GM19467 (cell line): ENCODE measurements around the gene FBXL22.
"Not testable (repeated sequence)": the region's sequence is repeated elsewhere in the genome, so short reads cannot be mapped to it uniquely, and the experiment has no call there.

Source experiments
- ATAC-seq: cut with Tn5 transposase; IDR thresholded peaks from one replicate; pipeline ENCODE4 v1.9.1; 2021; ENCODE audit warnings: mild to moderate bottlenecking, moderate library complexity; ENCODE audit not compliant: unreplicated experiment

Gene FBXL22

DNA sequence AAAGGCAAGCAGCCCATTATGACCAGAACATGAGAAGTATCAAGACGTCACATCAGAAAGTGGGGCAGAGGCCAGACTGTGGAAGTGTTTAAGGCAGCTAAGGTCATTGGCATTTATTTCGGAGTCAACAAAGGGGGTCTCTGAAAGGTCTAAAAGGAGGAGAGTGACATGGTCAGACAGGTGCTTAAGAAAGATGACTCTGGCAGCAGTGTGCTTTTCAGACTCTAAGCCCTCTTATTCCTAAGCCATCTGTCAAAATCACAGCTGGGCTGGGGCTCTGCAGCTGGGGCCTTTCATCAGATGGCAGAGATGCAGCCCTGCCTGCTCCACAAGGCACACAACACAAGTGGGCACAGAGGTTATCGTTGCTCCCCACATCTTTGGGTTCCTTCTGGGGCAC, 14.0 kb downstream of the FBXL22 start:
- ATAC-seq = no peak

DNA sequence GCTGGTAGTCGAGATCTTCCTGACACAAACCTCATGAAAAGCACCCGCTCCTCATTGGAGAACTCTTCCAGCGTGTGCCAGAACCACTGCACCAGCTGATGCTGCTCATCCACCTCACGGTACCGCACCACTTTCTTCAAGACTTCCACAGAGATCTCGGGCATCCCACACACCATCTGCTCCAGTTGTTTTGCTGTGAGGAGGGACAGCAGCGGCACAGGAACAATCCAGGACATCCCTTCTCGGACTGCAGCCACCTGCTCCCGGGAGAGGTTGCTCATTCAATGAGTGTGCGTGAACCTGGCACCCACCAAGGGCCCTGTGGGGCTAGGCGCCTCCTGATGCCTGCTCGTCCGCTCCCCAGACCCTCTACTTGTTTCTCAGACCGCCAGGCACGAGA, 15.1 kb downstream of the FBXL22 start:
- ATAC-seq = no peak

DNA sequence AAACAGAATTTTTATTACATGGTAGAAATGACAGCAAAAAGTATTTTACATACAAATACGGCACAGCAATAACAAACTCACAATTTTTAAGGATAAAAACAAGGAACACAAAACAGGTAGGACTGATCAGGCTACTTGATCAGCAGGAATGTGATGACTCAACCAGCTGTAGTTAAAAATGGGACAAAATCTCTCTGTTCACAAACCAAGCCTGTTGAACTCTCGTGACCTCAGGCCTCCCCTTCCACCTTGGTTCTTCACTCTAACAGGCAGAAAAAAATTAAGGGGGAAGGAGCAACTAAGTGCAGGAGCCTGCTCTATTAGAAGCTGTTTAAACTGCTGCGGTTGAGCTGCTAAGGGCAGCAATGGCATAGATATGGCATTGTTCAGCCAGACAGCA, 18.7 kb downstream of the FBXL22 start:
- no peak for ATAC-seq

- ATAC-seq = not testable (repeated sequence)
Observed at GRCh38 chr15:63617147-63617546, 20.0 kb downstream of the FBXL22 start.

DNA sequence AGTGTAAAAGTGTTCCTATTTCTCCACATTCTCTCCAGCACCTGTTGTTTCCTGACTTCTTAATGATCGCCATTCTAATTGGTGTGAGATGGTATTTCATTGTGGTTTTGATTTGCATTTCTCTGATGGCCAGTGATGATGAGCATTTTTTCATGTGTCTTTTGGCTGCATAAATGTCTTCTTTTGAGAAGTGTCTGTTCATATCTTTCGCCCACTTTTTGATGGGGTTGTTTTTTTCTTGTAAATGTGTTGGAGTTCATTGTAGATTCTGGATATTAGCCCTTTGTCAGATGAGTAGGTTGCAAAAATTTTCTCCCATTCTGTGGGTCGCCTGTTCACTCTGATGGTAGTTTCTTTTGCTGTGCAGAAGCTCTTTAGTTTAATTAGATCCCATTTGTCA, 20.4 kb downstream of the FBXL22 start:
- ATAC-seq = not testable (repeated sequence)

GRCh38 chr15:63620760-63621159, 23.6 kb downstream of the FBXL22 start:
- ATAC-seq = not testable (repeated sequence)

DNA sequence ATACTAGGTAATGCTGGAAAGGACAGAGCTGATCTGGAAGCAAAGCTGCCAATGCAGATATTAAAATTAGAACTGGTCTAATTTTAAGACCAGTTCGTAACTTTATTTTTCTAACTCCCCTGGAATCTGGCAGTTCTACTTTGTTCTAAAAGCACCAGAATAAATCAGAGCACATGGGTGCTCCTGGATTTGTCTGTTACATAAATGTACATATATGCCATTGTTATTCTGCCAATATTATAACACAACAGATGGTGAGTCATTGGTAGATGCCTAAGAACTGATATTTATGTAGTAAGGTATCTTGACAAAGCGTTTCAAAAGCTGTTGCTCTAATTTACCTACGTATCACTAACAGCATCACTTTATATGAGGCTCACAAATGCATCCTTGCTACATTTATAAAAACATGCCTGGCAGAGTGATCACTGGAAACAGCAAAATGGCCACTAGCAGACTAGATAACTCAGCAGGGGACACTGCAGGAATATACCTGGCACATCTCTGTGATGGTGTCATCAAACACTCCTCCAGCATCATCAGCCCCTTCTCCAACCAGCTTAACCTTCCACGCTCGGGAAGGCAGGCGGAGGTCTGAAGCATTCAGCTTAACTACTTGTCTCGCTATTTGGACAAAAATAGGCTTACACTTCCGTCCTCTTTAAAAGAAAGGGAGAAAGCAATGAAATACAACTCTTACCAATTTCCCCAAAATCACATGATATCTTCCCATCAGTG, 26.2 kb downstream of the FBXL22 start:
- no peak for ATAC-seq

GRCh38 chr15:63626955-63627354, 29.8 kb downstream of the FBXL22 start:
- ATAC-seq = no peak

GRCh38 chr15:63628123-63628822, 31.1 kb downstream of the FBXL22 start:
- ATAC-seq = no peak

- ATAC-seq = no peak
Observed at GRCh38 chr15:63630036-63630751, 33.0 kb downstream of the FBXL22 start.

- ATAC-seq = no peak
Observed at GRCh38 chr15:63633312-63633711, 36.1 kb downstream of the FBXL22 start.

GRCh38 chr15:63634154-63634553, 37.0 kb downstream of the FBXL22 start:
- ATAC-seq = no peak

GRCh38 chr15:63636518-63637061, 39.4 kb downstream of the FBXL22 start:
- no peak for ATAC-seq

- no peak for ATAC-seq
Observed at GRCh38 chr15:63638839-63639238, 41.7 kb downstream of the FBXL22 start.

DNA sequence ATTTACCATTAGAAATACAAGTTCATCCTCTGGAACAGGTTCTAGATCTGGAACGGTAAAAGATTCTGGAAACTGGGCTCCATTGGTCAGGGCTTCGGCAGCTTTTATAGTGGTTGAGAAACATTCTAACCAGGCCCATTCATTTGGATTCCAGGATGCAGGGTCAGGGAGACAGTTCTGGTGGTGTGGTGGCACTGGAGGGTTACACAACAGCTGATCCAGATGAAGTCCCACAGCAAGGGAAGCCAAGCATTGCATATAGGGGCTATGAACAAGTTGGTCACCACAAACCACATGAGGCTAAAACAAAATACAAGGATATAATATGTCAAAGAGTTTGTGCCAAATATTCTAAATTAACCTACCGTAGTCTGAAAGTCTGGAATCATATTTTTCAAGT, 43.0 kb downstream of the FBXL22 start:
- no peak for ATAC-seq
